ENCODE data around the gene AMBP.

AMBP gene

DNA sequence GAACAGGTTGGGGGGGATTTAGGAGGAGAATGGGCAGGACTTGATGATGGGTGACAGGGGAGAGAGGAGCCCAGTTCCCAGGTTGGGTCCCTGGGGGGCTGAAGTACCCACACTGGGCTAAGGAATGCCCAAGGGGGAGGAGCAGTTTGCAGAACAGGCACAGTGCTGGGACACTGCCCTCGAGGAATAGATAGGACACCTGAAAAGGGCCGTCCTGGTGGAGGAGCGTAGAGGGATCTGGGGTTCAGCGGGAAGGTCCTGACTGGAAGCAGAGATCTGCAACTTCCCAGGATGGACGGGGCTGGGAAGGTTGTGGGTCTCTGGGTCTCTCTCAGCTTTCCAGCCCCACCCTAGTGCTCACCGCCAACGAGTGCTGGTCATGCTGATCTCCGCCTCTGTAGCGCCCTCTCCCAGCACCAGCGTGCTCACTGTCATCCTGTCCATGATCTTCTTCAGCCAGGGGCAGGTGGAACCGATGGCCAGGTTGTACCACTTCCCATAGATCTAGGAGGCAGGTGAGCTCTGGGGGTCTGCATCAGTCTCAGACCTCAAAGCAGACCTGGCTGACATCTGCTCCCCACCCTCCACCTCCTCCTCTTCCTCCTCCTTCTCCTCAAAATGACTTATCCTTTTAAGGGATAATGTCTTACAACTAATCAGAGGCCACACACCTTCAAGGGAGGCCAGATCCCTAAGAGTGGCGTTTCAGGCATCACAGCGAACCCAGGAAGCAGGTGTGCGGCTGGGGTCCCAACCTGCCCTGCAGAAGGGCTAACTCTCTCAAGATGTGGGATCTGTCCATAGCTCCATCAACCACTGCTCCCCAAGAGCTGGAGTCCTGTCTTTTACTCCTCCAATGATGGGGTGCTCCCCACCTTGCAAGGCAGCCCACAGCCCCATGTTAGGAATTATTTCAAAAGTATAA, 1.6 kb downstream of the AMBP start:
- DNase-seq (ENCODE audit: extremely low read depth in 1 of 2, low read depth in 1 of 2), result no peak

DNA sequence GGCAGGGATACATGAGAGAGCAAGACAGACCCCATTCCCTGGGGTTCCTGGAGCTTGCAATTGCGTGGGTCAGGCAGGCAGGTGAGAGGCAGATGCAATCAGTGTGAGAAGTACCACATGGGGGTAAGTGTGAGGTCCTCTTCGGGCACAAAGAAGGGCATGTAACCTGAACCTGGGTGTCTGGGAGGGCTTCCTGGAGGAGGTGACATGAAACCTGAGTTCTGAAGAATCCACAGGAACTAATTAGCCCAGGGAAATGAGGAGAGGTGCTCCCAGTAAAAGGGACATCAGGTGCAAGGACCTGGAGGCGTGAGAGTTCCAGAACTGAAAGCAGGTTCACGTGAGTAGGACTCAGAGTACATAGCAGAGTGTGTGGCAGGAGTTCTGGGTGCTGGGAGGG, 2.5 kb downstream of the AMBP start:
- DNase-seq (ENCODE audit: extremely low read depth in 1 of 2, low read depth in 1 of 2), result no peak

DNA sequence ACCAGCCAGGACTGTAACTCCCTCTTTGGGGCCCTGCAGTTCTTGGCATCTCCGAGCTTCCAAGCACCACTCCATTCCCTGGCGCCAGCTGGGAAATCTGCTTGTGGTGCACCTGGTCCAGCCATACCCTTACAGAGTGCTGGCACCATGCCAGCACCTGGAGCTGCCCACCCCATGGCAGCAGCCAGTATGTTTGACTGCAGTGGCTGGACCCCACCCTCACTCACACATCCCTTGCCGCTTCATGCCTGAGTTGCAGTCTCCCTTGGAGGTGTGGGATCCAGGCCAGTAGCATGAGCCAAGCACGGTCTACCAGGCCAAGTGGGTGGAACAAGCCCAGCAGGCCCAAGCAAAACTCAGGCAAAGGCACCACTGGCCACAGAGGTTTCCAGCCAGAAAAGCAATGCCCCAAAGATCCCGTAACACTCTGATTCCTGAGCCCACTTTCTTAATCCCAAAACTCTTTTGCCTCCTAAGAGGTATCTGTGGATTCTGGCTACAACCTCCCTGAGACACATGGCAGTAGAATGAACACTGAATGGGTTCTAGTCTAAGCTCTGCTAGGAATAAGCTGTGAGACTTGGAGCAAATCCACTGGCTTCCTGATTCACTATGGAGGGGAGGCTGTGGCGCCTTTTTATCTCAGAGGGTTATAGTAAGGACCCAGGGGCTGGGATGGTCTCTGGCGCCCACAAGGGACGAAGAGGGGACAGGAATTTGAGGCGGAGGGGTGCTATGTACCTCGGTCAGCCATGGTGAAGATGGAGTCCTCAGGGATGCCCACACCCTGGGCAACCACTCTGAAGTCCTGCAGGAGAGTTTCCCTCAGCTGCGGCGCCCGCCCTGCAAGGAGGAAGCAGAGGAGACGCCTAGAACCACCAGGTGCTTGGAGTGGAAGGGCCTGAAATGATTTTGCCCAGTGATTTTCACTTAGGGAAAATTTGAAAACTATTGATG, 5.6 kb downstream of the AMBP start:
- DNase-seq (ENCODE audit: extremely low read depth in 1 of 2, low read depth in 1 of 2), result no peak

DNA sequence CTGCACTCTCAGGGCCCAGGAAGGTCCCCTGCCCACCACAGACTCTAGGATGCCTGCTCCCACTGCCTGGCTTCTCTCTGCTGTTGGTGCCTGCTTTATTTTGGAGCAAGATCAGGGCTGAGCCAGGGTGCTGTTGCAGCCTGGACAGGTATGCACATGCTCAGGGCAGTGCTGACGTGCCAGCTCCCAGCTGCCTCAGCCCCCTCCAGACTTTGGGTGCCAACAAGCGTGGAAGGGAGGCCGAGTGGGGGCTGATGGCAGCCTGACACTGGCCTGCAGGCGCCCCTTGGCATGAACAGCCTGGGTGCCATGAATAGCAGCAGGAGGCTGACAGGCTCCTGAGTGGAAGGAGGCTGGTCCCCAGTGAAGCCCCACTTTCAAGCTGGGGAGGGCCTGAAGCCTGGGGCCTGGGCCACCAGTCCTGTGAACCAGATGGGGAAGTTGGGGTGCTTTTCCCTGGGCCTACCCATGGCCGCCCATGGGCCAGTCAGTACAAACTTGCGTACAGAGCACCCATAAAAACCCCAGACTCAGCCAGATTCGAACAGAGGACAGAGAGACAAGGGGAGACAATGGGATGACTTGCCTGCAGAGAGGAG, 6.8 kb downstream of the AMBP start:
- no peak for DNase-seq (ENCODE audit: extremely low read depth in 1 of 2, low read depth in 1 of 2)

DNA sequence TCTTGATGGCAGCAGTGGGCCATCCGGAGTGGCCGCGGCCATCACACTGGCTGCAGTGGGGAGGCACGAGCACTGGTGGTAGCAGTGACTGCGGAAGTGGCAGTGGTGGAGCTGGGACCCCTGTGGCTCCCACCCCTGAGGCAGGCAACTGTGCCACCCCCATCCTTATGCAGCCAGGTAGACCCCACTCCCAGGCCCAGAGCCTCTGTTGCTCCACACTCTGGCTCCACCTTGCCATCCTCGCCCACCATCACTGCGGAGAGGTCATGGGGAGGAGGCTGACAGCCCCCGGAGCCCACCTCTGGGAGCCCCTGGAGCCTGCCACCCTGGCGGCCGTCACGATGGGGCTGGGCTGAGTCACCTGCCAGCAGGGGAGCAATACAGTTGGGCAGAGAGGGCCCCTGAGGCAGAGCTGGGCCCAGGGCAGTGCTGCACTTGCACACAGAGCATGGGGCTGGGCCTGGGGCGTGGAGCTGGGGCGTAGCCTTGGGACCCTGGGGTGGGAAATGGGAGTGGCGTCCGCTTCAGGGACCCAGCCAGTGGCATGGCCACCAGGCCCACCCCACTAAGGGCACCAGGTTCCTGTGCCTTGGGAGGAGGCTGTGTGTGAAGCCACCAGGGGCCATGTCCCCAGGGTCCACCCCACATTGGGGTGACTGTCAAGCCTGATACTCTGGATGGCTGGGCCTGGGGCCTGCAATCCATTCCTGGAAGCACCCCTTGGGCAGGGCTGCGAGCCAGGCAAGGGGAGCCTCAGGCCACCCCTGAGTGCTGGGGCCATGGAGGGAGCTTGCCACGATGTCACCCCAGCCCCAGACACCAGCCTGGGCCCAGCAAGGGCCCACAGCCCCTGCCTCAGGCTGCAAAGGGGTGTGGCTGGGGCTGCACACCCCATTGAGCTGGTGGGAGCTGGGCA, 7.7 kb downstream of the AMBP start:
- DNase-seq (ENCODE audit: extremely low read depth in 1 of 2, low read depth in 1 of 2), result no peak

DNA sequence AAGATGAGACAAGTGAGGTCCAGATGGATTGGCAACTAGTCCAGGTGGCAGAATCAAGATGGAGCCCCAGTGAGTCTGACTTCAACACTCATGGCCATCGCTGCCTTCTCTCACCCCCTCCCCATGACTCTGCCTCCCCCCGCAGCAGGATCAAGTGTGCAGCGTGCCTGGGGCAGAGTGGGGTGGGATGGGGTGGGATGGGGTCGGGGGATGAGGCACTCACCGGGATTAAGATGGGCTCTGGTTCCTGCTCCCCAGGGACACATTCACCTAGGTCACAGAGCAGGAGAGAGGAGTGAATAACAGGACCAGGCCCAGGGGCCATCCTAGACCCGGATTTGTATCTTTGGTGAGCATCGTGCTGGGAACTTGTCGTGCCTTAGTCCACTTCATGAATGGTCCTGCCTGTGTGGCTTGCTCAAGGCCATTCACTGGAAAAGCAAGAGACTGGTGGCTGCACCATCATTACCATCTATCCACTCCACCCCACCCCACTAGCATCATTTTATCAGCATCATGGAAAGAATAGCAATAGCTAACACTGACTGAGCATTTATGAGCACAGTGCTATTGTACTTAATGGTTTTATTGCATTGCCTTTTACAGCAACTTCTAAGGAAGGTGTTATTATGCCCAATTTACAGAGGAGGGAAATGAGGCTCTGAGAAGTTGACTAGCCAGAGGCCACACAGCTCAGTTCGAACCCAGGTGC, 8.5 kb downstream of the AMBP start:
- no peak for DNase-seq (ENCODE audit: extremely low read depth in 1 of 2, low read depth in 1 of 2)

DNA sequence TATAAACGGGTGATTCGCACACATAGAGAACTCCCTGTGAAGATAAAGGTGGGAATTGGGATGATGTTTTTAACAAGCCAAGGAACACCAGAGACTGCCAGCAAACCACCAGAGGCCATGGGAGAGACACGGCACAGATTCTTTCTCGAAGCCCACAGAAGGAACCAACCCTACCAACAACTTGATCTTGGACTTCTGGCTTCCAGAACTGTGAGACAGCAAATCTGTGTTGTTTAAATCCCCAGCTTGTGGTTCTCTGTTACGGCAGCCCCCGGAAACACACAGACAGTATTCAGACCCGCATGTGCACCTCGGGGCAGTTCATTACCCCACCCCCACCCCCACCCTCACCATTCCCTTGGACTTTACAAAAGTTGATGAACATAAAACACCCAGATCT, 12.8 kb downstream of the AMBP start:
- no peak for DNase-seq (ENCODE audit: extremely low read depth in 1 of 2, low read depth in 1 of 2)

DNA sequence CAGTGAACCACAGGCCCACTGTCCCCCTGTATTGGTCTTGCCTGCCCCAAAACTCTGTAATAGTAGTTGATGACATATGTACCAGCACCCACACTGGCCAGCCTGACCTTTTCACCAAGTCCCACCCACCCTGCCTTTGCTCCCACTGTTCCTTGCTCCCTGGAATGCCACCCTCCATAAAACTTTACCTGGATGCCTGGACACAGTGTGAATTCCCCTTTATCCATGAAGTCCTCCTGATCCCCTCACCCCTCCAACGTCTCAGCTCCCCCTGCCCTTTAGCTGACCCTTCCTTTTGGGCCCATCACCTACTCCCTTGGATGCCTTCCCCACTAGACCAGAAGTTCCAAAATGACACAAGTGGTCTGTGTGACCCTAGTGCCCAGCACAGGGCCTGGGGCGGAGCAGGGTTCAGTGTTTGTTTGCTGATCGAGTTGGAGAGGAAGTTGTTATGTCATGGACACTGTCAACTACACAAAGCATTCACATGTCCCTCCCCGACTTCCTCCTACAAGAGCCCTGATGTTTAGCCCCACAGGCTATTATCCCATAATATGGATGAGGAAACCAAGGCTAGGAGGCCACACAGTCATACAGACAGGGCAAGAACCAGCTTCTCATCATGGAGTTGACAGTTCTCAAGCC, 16.1 kb downstream of the AMBP start:
- DNase-seq (ENCODE audit: extremely low read depth in 1 of 2, low read depth in 1 of 2), result no peak

DNA sequence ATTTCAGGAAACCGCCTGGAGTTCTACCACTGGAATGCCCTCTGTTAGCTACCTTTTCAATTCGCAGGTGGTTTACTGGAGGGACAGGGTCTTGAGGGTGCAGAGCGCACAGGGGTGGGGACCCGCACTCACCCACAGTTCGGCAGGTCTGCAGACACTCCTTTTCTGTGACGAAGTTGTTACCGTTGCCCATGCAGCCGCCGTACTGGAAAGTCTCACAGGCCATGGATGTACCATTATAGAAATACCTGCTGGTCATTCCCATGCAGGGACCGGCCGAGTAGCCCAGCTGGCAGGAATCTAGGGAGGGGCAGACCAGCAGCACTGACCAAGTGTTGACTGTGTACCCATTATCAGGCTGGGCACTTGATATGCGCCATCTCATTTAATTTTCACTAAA, 16.8 kb downstream of the AMBP start:
- no peak for DNase-seq (ENCODE audit: extremely low read depth in 1 of 2, low read depth in 1 of 2)

DNA sequence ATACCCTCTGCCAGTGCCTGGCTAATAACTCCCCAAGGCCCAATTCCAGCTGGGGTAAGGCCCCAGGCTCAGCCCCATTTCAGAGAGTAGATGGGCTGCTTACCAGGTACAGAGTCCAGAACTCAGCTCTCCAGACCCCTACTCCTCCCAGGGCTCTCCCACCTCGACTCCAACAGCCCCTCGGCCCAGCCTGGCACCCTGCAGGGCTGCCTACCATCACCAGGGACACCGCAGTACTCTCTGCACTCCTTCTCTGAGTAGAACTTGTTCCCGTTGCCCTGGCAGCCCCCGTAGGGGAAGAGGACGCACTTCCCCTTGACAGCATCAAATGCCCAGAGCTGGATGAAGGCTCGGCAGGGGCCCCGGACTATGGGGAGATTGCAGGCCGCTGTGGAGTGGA, 17.4 kb downstream of the AMBP start:
- DNase-seq (ENCODE audit: extremely low read depth in 1 of 2, low read depth in 1 of 2), result no peak

DNA sequence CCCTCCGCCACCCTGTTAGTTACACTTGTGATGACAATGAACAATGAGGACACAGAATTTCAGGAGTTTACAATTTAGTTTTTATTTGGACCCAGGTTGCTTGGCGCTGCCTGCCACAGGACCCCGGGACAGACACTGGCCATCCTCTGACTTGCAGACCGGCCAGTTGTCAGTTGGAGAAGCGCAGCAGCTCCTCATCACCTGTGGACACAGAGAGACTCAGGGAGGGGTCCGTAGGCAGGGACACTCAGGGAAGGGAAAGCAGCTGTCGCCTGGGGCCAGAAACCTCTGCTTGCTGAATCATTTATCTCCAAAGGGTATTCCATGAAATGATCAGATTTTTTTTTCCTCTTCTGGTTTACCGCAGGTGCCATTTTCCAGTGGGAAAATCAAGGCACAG, 18.0 kb downstream of the AMBP start:
- no peak for DNase-seq (ENCODE audit: extremely low read depth in 1 of 2, low read depth in 1 of 2)

DNA sequence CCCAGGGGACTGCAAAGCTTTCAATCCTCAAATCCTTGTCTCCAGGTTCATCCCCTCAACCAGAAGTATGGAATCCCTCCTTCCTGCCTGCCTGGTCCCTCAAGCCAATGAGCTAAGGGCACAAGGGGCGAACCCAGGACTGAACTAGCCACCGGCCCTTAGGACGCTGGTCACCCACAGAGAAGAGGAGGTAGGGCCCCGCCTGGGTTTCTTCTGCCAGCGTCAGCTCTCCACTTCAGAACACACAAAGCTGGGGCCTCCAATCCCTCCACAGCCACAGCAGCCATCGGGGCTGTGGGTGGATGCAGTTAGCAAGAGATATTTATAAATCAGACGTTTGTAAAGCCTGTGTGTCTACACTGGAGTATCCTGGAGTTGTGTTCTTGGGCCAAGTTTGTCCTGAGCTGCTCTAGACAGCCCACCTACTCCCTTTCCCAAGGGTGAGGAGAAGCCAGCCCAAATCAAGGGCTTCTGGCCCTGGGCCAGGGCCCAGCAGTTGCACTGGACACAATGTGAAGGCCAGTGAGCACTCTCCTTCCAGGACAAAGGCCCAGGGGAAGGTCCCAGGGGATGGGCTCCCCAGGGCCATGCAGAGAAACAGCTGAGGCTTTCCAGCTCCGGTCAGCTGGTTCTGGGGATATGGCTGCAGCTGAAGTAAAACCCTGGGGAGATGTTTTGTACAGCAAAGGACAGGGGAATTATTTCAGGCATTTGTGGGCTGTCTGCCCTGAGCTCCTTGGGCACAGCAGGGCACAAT, 18.9 kb downstream of the AMBP start:
- DNase-seq (ENCODE audit: extremely low read depth in 1 of 2, low read depth in 1 of 2), result no peak

DNA sequence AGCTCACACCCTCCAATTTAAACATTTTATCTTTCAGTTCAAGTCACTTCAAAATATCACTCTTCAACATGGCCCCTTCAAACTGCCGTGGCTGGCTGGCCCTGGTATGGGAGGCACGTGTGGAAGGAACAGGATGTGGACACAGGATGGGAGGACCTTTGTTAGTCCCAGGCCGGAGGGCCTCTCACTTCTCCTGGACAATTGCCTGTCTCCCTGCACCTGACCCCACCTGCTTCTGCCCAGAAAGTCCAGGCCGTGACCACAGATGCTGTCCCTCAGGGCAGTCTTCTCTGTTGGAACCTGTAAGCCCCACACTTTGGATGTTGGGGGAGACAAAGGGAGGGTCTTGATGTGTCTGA, 19.4 kb downstream of the AMBP start:
- DNase-seq (ENCODE audit: extremely low read depth in 1 of 2, low read depth in 1 of 2), result no peak

DNA sequence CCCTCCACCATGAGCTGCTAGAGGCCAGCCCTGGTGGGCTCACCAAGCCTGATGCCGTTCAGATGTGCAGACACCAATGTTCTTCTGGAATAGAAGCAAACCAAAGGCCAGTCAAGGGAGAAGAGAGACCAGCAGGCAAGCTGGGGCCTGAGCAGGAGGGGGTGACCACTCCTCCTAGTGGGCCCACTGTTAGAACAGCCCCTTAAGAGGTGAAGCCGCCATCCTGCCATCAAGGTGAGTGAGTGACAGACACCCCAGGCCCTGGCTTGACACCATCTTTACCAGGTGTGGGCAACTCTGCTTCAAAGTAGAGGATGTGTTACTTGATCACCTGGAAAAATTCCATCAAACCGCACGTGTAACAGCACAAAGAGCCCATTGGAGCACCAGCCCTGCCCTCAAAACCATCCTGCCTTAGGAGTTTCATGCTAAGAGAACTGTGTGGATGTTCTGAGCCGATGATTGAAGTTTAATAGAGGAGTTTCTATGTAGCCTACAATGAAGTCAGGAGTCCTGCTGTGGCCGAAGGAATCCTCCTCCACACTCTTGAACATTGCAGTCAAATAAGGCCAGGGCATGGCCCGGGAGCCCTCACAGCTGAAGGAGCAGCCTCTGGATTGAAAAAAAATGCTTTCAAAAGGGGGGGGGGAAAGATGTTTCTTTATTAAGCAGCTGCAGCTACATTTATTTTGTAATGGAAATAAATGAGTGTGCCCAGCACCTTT, 20.8 kb downstream of the AMBP start:
- no peak for DNase-seq (ENCODE audit: extremely low read depth in 1 of 2, low read depth in 1 of 2)

DNA sequence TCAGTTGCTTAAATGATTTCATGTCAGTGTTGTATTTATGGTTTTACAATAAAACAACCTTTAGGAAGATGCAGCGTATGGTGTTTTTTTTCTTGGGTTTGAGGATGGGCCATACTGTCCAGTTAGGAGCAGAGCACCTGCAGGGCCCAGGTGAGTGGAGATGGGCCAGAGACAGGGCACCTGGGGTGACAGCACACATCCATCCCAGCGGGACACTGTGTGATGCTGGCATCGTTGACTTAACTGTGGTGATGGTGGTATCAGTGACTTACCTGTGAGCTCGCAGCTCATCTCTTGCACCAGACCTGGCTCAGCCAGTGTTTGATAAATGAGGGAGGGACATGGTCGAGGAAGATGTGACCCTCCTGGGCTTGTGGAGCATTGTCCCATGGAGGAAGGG, 21.6 kb downstream of the AMBP start:
- DNase-seq (ENCODE audit: extremely low read depth in 1 of 2, low read depth in 1 of 2), result no peak

DNA sequence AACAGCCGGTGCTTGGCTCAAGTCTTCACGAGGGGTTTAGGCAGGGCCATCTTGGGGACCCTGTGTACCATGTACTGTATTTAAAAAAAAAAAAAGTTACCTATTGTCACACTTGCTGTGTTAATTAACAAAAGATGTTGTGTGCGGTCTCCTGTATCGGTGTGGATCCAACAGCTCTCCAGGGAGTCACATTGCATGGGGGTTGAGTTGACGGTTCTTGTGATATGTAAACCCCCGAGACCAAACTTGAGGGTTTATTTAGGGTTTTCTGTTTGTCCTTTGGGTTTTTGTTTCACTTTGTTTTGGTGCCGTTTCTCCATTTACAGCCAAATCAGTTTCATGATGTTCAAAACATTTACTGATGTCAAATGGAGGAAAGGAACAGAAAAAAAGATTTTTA, 22.2 kb downstream of the AMBP start:
- DNase-seq (ENCODE audit: extremely low read depth in 1 of 2, low read depth in 1 of 2), result no peak

DNA sequence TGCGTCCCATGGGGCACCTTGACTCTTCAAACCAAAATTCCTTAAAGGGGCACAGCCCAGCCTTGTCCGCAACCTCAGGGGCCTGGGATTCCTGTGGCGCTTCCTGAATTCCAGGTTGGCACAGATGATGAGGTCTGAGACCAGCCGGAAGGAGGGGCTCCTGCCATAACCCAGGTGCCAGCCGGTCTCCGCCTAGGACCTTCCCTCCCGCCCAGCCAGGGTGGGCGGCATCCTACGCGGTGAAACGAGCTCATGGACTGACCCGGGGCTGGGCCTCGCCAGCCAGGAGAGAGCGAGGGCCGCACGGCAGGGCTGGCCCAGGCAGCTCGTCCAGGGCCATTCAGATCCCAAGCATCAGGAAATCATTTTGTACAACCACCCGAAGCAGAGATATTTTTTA, 23.0 kb downstream of the AMBP start:
- DNase-seq (ENCODE audit: extremely low read depth in 1 of 2, low read depth in 1 of 2), result no peak

DNA sequence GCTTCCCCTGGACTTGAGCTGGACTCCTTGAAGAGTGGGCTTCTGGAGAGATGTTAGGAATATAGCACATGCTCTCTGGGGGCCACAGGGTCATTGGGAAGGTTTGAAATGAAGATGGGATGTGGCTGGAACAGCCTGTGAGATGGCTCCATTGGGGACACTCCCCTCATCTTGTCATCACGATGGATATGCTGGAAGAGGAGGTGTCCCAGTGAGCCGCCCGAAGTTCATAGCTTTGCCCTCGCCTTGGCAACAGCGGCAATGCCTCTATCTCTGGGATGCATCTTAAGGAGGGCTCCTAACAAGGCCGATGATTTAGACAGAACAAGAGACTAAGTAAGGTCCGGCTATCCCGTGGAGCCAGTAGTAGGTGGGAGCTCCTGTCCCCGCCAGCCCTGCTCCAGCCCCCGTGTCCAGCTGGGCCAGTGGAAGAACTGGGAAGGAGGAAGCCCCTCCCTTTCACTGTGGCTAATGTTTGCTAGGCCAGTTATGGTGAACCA, 23.9 kb downstream of the AMBP start:
- no peak for DNase-seq (ENCODE audit: extremely low read depth in 1 of 2, low read depth in 1 of 2)
